Activated naive CD4-positive, alpha-beta T cell treated with anti-CD3 and anti-CD28 coated beads, Interleukin-2, amount 50 U/mL, for 72 hours (primary cell): Measurements from ENCODE around the gene NFATC2. TPM values are rescaled to one million over a fixed set of nuclear protein-coding genes. Genes with fewer than 3 reads are reported as not detected.

Experiments used
- ATAC-seq, 2 donors: fragments of 150-1000 bp; cut with Tn5 transposase; 2 replicates each; pipeline ENCODE4 v1.10.0; 2021; ENCODE audit warnings: mild to moderate bottlenecking in 2 of 2, moderate library complexity in 2 of 2
- DNase-seq, 2 donors: peaks; one replicate each; pipeline ENCODE4 v3.0.0; 2021 to 2022; ENCODE audit warnings: low spot score in 2 of 2
- H3K27ac Mint-ChIP-seq, 2 donors: one replicate each; pipeline ENCODE4 v1.8.0; 2022; ENCODE audit warnings: mild to moderate bottlenecking in 2 of 2, mixed read lengths in 2 of 2
- H3K36me3 Mint-ChIP-seq, 2 donors: one replicate each; pipeline ENCODE4 v1.8.0; 2022; ENCODE audit warnings: mixed read lengths in 2 of 2
- H3K9me3 Mint-ChIP-seq, 2 donors: one replicate each; pipeline ENCODE4 v1.8.0; 2022; ENCODE audit warnings: mixed read lengths in 2 of 2
- total RNA-seq, 2 donors: library from RNA; stranded (reverse); gene quantifications; one replicate each; pipeline ENCODE4 v1.2.3, GENCODE V29; 2022

The NFATC2 gene
- total RNA-seq, 2 donors from 2014 or later = 29.9 to 39.4 TPM

GRCh38 chr20:51341581-51341980 lies 200.9 kb downstream of the NFATC2 start:
- H3K9me3 Mint-ChIP-seq = peaks cover 0 to 13% of the 10 kb centered on the region in 2 donors
- DNase-seq (no peak), ATAC-seq (no peak)
- no peaks in the 10 kb centered on the region for H3K36me3 Mint-ChIP-seq
- H3K27ac Mint-ChIP-seq = no peak overlapping the region

- ATAC-seq (no peak), DNase-seq (no peak)
- Mint-ChIP-seq H3K9me3 (peaks cover 0 to 13% of the 10 kb centered on the region in 2 donors), H3K36me3 (no peaks in the 10 kb centered on the region), H3K27ac (no peak overlapping the region)
Measured at GRCh38 chr20:51340451-51340840, 202.1 kb downstream of the NFATC2 start.

GRCh38 chr20:51339721-51340450 lies 202.6 kb downstream of the NFATC2 start:
- no peak for ATAC-seq
- H3K27ac Mint-ChIP-seq = no peak overlapping the region

DNA sequence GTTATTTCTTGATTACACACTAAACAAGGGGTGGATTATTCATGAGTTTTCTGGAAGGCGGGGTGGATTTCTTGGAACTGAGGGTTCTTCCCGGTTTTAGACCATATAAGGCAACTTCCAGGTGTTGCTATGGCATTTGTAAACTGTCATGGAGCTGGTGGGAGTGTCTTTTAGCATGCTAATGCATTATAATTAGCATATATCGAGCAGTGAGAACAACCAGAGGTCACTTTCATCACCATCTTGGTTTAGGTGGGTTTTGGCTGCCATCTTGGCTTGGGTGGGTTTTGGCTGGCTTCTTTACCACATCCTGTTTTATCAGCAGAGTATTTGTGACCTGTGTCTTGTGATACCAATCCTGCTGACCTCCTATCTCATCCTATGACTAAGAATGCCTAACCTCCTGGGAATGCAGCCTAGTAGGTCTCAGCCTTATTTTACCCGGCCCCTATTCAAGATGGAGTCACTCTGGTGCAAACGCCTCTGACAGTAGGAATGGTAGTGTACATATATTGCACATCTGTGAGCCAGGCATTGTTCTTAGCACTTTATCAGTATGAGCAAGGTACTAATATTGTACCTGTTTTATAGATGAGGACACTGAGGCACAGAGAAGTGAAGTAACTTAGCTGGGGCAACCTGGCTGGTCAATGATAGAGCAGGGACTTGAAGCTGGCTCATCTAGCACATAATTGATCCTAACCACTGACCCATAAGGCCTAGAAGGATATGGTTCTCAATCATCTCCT lies 203.7 kb downstream of the NFATC2 start:
- no peak for ATAC-seq
- H3K27ac Mint-ChIP-seq = no peak overlapping the region
- H3K36me3 Mint-ChIP-seq = no peaks in the 10 kb centered on the region
- H3K9me3 Mint-ChIP-seq = peaks cover 0 to 8% of the 10 kb centered on the region in 2 donors
- no peak for DNase-seq

More at GRCh38 chr20:51339721-51340450, 202.6 kb downstream of the NFATC2 start:
- Mint-ChIP-seq H3K36me3 (no peaks in the 10 kb centered on the region), H3K9me3 (peaks cover 0 to 13% of the 10 kb centered on the region in 2 donors)
- DNase-seq = no peak

DNA sequence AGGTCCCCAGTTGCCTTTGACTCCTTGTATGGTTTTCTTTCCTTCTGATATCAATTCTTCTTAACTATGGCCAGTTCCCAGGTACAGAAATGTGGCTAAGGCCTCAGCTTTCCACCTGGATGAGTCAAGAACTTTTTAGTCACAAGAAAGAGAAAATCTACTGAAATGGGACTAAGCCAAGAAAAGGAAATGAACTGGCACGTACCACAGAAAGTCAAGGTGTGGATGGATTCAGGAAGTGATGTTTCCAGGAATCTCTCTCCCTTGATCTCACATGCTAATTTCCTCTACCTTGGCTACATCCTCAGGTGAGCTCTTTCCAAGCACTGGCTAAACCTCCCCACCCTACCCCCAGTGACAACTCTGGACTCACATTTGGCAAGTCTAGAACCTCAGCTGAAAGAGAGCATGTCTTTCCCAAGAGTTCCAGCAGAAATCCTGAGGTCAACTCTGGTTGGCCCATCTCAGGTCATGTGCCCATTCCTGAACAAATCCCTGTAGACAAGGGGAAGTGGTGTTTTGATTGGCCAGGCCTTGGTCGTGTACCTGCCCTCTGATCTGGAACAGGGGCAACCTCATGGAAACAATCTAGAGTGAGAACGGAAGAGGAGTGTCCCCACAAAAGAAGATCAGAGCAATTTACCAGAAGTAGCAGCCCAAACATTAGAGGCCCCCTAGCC lies 205.3 kb downstream of the NFATC2 start:
- no peaks in the 10 kb centered on the region for H3K36me3 Mint-ChIP-seq
- H3K9me3 Mint-ChIP-seq = no peaks in the 10 kb centered on the region
- DNase-seq (no peak), ATAC-seq (no peak)
- no peak overlapping the region for H3K27ac Mint-ChIP-seq

Other genes starting within 250 kb of the NFATC2 start
- gene ATP9A, start 225.7 kb upstream of the NFATC2 start, total RNA-seq = 1 to 10 TPM in 1 of 2 donors, under 1 TPM in 1; 0.07 to 4.1 TPM